Endothelial cell of umbilical vein (primary cell): ENCODE data around the gene SAMD4A. TPM values are rescaled to one million over a fixed set of nuclear protein-coding genes. Genes with fewer than 3 reads are reported as not detected.
A peak's percentile ranks its signal among the peaks of the same experiment; 100 is the strongest.

Source experiments
- BruUV-seq: library from RNA; stranded (reverse); fragments of 400-500 nt; replicated peaks from 2 replicates; lab custom pipeline; 2021; lab: Mats Ljungman, UMichigan
- CTCF ChIA-PET: fragments of 300-600, 350-600 bp; sonication (Branson Sonifier 250); formaldehyde crosslinking; loops from one replicate; lab custom pipeline; 2021; ENCODE audit warnings: antibody characterized with exemption, inconsistent platforms; lab: Charles Lee
- POLR2A ChIA-PET: fragments of 300-600, 350-600 bp; sonication (Branson Sonifier 250); formaldehyde crosslinking; loops from one replicate; lab custom pipeline; 2021; ENCODE audit warnings: antibody characterized with exemption, inconsistent platforms; lab: Charles Lee
- DNase-seq: peaks from one replicate; pipeline ENCODE4 v3.0.0-alpha.2; 2011; ENCODE audit warnings: low read depth, low spot score
- FAIRE-seq: peaks from 2 replicates; lab custom pipeline; 2011; peaks lifted over from hg19 to GRCh38; lab: Jason Lieb, UNC
- H2AFZ ChIP-seq: 2 replicates; pipeline ENCODE4 v1.6.0; 2012; ENCODE audit warnings: low read depth, low read length, control low read depth, inconsistent platforms
- H3K27ac ChIP-seq: 2 replicates; pipeline ENCODE4 v1.5.1; 2011; ENCODE audit warnings: low read depth, mild to moderate bottlenecking, control low read depth, low read length, moderate library complexity; ENCODE audit not compliant: insufficient read depth
- H3K27me3 ChIP-seq, 2 experiments: 2 replicates each; pipeline versions ENCODE4 v1.6.0 to v1.6.1; 2011; ENCODE audit warnings: low read length in 2 of 2, mixed read lengths in 1 of 2; ENCODE audit not compliant: control insufficient read depth in 2 of 2, insufficient read depth in 2 of 2
- H3K36me3 ChIP-seq, 2 experiments: 2 replicates in 1 of 2; 3 replicates in 1 of 2; pipeline ENCODE4 v1.5.1; 2011; ENCODE audit warnings: low read length in 2 of 2, mild to moderate bottlenecking in 1 of 2, moderate library complexity in 1 of 2; ENCODE audit not compliant: control insufficient read depth in 2 of 2, insufficient read depth in 2 of 2; ENCODE audit errors: extremely low read depth in 1 of 2
- H3K4me1 ChIP-seq: 3 replicates; pipeline ENCODE4 v1.5.1; 2011; ENCODE audit warnings: mild to moderate bottlenecking, low read length; ENCODE audit not compliant: control insufficient read depth, insufficient read depth; ENCODE audit errors: extremely low read depth
- H3K4me2 ChIP-seq: 2 replicates; pipeline ENCODE4 v1.6.1; 2011; ENCODE audit warnings: low read length, control low read depth, mixed read lengths; ENCODE audit not compliant: insufficient read depth
- H3K4me3 ChIP-seq, 3 experiments: fragments of 200-600 bp in 1 of 3; sonication (generic), shearing (Covaris generic) in 1 of 3; replicated peaks in 1 of 3; 2 replicates each; pipeline ENCODE4 v1.5.1; 2011 to 2016; ENCODE audit warnings: control low read depth in 3 of 3, low read length in 3 of 3, mild to moderate bottlenecking in 2 of 3, inconsistent platforms in 1 of 3, low read depth in 1 of 3, moderate library complexity in 1 of 3; ENCODE audit not compliant: insufficient read depth in 1 of 3
- H3K79me2 ChIP-seq: 2 replicates; pipeline ENCODE4 v1.6.0; 2012; ENCODE audit warnings: low read length, inconsistent platforms; ENCODE audit not compliant: control insufficient read depth, insufficient read depth
- H3K9ac ChIP-seq: replicated peaks from 2 replicates; pipeline ENCODE3; 2011; ENCODE audit warnings: low read length, control low read depth; ENCODE audit not compliant: insufficient read depth; ENCODE audit errors: extremely low read depth
- H3K9me1 ChIP-seq: replicated peaks from 3 replicates; pipeline ENCODE4 v1.6.0; 2011; ENCODE audit warnings: mild to moderate bottlenecking, low read length; ENCODE audit not compliant: control insufficient read depth, insufficient read depth; ENCODE audit errors: extremely low read depth
- H3K9me3 ChIP-seq: replicated peaks from 2 replicates; pipeline ENCODE4 v1.5.1; 2012; ENCODE audit warnings: low read length, inconsistent platforms; ENCODE audit not compliant: control insufficient read depth, insufficient read depth
- H4K20me1 ChIP-seq: replicated peaks from 2 replicates; pipeline ENCODE3; 2011; ENCODE audit warnings: mild to moderate bottlenecking, low read length; ENCODE audit not compliant: control insufficient read depth, insufficient read depth; ENCODE audit errors: extremely low read depth
- CTCF ChIP-seq, 2 donors: IDR thresholded peaks; 1 replicate in 1 of 2; 2 replicates in 1 of 2; pipeline ENCODE4 v1.5.1; 2011; ENCODE audit warnings: low read length in 2 of 2, mild to moderate bottlenecking in 2 of 2, moderate library complexity in 2 of 2, control low read depth in 1 of 2, inconsistent platforms in 1 of 2, low read depth in 1 of 2; ENCODE audit not compliant: insufficient read depth in 1 of 2; ENCODE audit errors: extremely low read depth in 1 of 2
- EZH2 ChIP-seq: IDR thresholded peaks from 2 replicates; pipeline ENCODE4 v1.6.1; 2012; ENCODE audit warnings: borderline replicate concordance, low read depth, mild to moderate bottlenecking, moderate library complexity, low read length, inconsistent platforms; ENCODE audit not compliant: severe bottlenecking
- FOS ChIP-seq: IDR thresholded peaks from 2 replicates; pipeline ENCODE4 v1.6.1; 2011; ENCODE audit warnings: mild to moderate bottlenecking, low read length, moderate library complexity, borderline replicate concordance; ENCODE audit not compliant: insufficient read depth
- GATA2 ChIP-seq: IDR thresholded peaks from 2 replicates; pipeline ENCODE4 v1.7.0; 2011; ENCODE audit warnings: low read depth, mild to moderate bottlenecking, moderate library complexity, mixed read lengths, low read length; ENCODE audit not compliant: insufficient read length, insufficient read depth
- JUN ChIP-seq: IDR thresholded peaks from 2 replicates; pipeline ENCODE4 v1.6.1; 2011; ENCODE audit warnings: borderline replicate concordance, low read depth; ENCODE audit not compliant: insufficient read length, insufficient read depth
- MAX ChIP-seq: IDR thresholded peaks from 2 replicates; pipeline ENCODE4 v1.6.1; 2011; ENCODE audit not compliant: insufficient read depth, insufficient read length
- MYC ChIP-seq: IDR thresholded peaks from one replicate; pipeline ENCODE4 v1.6.1; 2011; ENCODE audit warnings: mild to moderate bottlenecking, low read depth, low read length
- POLR2A ChIP-seq: IDR thresholded peaks from 2 replicates; pipeline ENCODE4 v1.6.1; 2012; ENCODE audit warnings: low read depth, mild to moderate bottlenecking, control low read depth, low read length
- POLR2AphosphoS5 ChIP-seq: IDR thresholded peaks from 2 replicates; pipeline ENCODE4 v1.6.1; 2012; ENCODE audit warnings: low read depth, mild to moderate bottlenecking, control low read depth, low read length, moderate library complexity; ENCODE audit not compliant: insufficient read depth
- dilution Hi-C: fragments of 300-500 bp; cut with MboI; formaldehyde crosslinking; loops from one replicate; pipeline ENCODE4 v1.15.0; 2019; ENCODE audit warnings: low sequenced_read_pairs; ENCODE audit not compliant: extremely low pct_ligation_motif_present
- intact Hi-C: fragments of 100-400 bp; cut with micrococcal nuclease; formaldehyde crosslinking; loops from one replicate; pipeline ENCODE4 v1.10.0; 2022
- polyA plus RNA-seq, 4 experiments: library from polyadenylated mRNA; depleted of rRNA in 3 of 4; stranded (reverse) in 3 of 4; unstranded in 1 of 4; fragments of >200 nt; gene quantifications; 2 replicates each; pipeline versions ENCODE4 v1.2.1 to v1.2.3, GENCODE V29; 2011 to 2012; ENCODE audit warnings: missing spikeins in 1 of 4
- total RNA-seq: library from RNA; stranded (reverse); gene quantifications from 2 replicates; pipeline ENCODE4 v1.2.3, GENCODE V29; 2021

The SAMD4A gene
- total and polyA plus RNA-seq, 2 donors (not counting 3 experiments of a cell fraction or from before 2014, with no cell fraction given) = 37.7 to 95.3 TPM

GRCh38 chr14:54722791-54723432 is 156.0 kb downstream of the SAMD4A start:
- Histone ChIP-seq H3K4me2 (no peak overlapping the region), H3K4me3 (no peak overlapping the region), H3K9me3 (no peaks in the 10 kb centered on the region), H3K27ac (no peak overlapping the region), H2AFZ (no peak overlapping the region), H3K9me1 (no peaks in the 10 kb centered on the region), H3K36me3 (peaks cover 0 to 2% of the 10 kb centered on the region in 2 experiments), H3K4me1 (peaks cover 6% of the 10 kb centered on the region), H3K27me3 (no peaks in the 10 kb centered on the region), H3K79me2 (peaks cover 38% of the 10 kb centered on the region), H4K20me1 (peaks cover 3% of the 10 kb centered on the region), H3K9ac (no peak overlapping the region)
- no TSS peak for BruUV-seq
- CTCF ChIA-PET = interaction anchor here (0.7 to 6.5 kb wide), 30 partner anchors 8 to 213 kb away, joined by 3 to 104 read pairs (median 5); partner anchors contain the start of genes CGRRF1 and SAMD4A
- dilution Hi-C loops (no loop called here), intact Hi-C loops (loop anchor here (1.0 to 2.0 kb wide), 4 partner anchors 32 to 159 kb away; no protein-coding TSS in a partner anchor)
- peak; percentile 47 for DNase-seq
- POLR2A ChIA-PET = interaction anchor here (0.6 to 1.6 kb wide), 4 partner anchors 50 to 157 kb away, joined by 3 to 9 read pairs (median 4); partner anchors contain the start of gene SAMD4A
- peak; percentile 66 for FAIRE-seq
- TF ChIP-seq POLR2AphosphoS5 (no peak), CTCF (IDR thresholded peaks at IDR 0.05; ENCODE audit: extremely low read depth in 1 of 2, insufficient read depth in 1 of 2, low read depth in 1 of 2, low read length in 2 of 2) (peak; percentile 24 to 30)

- dilution Hi-C loops (no loop called here), intact Hi-C loops (no loop called here)
- no peaks in the 10 kb centered on the region for H3K9me1 ChIP-seq
- H3K4me2 ChIP-seq = no peak overlapping the region
- H3K79me2 ChIP-seq = peaks cover 38% of the 10 kb centered on the region
- peaks cover 0 to 2% of the 10 kb centered on the region in 2 experiments for H3K36me3 ChIP-seq
- H3K9ac ChIP-seq = no peak overlapping the region
- no peak overlapping the region for H3K27ac ChIP-seq
- no peaks in the 10 kb centered on the region for H3K27me3 ChIP-seq
- H3K9me3 ChIP-seq = no peaks in the 10 kb centered on the region
- peaks cover 6% of the 10 kb centered on the region for H3K4me1 ChIP-seq
- DNase-seq (no peak), FAIRE-seq (no peak)
- TF ChIP-seq POLR2A = no peak
- TF ChIP-seq MYC = no peak
- TF ChIP-seq POLR2AphosphoS5 = no peak
- no peak for TF ChIP-seq JUN
- no peak for TF ChIP-seq GATA2
- TF ChIP-seq FOS = no peak
- TF ChIP-seq CTCF (IDR thresholded peaks at IDR 0.05; ENCODE audit: extremely low read depth in 1 of 2, insufficient read depth in 1 of 2, low read depth in 1 of 2, low read length in 2 of 2) = no peak
- TF ChIP-seq MAX = no peak
- no peak for TF ChIP-seq EZH2
- POLR2A ChIA-PET = no interaction called here
- H3K4me3 ChIP-seq = no peak overlapping the region
- CTCF ChIA-PET = interaction anchor here (1.0 to 6.5 kb wide), 4 partner anchors 23 to 158 kb away, joined by 3 to 104 read pairs (median 24); partner anchors contain the start of gene SAMD4A
- H2AFZ ChIP-seq = no peak overlapping the region
- H4K20me1 ChIP-seq = peaks cover 3% of the 10 kb centered on the region
- no TSS peak for BruUV-seq
Measured at GRCh38 chr14:54724123-54724522, 157.2 kb downstream of the SAMD4A start.
